ENCODE data around the gene AKAP10.

GRCh38 chr17:19978805-19979211, 1.2 kb upstream of the AKAP10 start:
- no peak for TF ChIP-seq CTCF (IDR thresholded peaks at IDR 0.05; ENCODE audit: insufficient read depth, low read length, poor library complexity, severe bottlenecking)
- no peak for TF ChIP-seq EZH2phosphoT487 (conservative IDR thresholded peaks at IDR 0.05; ENCODE audit: low read length)

Measured in SU-DHL-6 (cell line).